GM10266 (cell line): Measurements from ENCODE around the gene ITPKA.

Source experiments
- DNase-seq: peaks from one replicate; pipeline ENCODE4 v3.0.0; 2012; ENCODE audit errors: extremely low spot score
- CTCF ChIP-seq: IDR thresholded peaks from 2 replicates; pipeline ENCODE4 v1.5.1; 2012; ENCODE audit warnings: mild to moderate bottlenecking, low read depth; ENCODE audit not compliant: control insufficient read depth, insufficient read depth; ENCODE audit errors: missing control alignments

Gene ITPKA

DNA sequence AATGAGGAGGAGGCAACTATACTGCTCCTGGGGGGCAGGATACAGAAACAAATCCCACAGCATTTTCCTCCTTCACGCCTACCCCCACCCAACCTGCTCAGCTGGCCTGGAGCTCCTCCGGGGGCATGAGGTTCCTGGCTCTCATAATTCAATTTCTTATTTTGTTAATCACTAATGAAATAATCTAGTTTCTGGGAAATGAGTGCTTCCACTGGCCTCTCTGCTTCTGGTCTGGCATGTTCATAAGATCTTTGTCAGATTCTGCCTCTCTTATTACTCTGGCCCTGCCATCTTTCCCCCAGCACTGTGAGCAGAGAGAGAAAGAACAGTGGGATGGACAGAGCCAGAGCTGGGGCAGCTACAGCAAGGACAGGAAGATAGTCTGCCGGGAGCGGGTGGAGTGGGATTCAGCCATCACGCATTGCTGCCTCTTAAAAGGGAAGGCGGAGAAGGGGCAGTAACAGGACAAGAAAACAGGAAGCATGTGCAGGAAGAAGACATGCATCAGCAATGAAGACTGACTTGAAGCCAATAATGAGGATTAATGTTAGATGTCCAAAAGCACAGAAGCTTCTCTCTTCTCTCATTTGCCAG, 36.8 kb downstream of the ITPKA start:
- no peak for DNase-seq

DNA sequence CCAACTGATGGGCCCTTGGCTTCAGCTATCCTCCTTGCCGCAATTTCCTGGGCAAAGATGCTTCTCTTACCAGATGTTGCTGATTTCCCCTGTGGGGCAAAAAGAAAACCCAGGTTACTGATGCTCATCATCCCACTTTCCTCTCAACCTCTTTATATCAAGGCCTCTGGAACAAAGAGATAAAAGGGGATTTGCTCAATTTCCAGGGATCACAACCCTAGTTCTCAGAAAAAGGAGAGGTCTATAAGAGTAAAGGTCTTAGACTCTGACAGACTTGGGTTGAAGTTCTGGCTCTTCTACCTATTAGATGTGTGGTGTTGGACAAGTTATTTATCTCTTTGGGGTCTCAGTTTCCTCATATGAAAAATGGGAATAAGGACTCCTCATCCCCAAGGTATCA, 41.9 kb downstream of the ITPKA start:
- TF ChIP-seq CTCF, result no peak
- DNase-seq, result no peak

More for the DNA sequence above, 36.8 kb downstream of the ITPKA start:
- no peak for TF ChIP-seq CTCF

GRCh38 chr15:41536866-41537265, 43.2 kb downstream of the ITPKA start:
- TF ChIP-seq CTCF, result no peak
- no peak for DNase-seq

- TF ChIP-seq CTCF, result no peak
- DNase-seq, result no peak
Observed at GRCh38 chr15:41543521-41543870, 49.8 kb downstream of the ITPKA start.

GRCh38 chr15:41544650-41545015, 51.0 kb downstream of the ITPKA start:
- no peak for TF ChIP-seq CTCF
- DNase-seq, result no peak

DNA sequence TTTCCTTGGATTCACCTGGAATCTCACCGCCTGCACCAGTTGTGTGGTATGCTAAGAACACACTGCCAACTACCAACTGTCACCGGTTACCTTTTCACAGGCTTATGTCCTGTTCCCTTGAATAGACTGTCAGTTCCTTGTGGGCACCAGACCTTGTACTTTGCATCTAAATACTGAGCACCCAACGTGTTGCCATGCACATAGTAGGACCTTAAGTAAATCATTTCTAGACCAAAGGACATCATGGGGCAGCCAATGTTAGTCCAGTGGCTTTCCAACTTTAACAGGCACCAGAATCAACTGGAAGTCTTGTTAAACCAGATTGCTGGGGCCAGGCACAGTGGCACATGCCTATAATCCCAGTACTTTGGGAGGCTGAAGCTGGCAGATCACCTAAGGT, 51.5 kb downstream of the ITPKA start:
- DNase-seq, result no peak
- TF ChIP-seq CTCF, result no peak

GRCh38 chr15:41546851-41547786, 53.4 kb downstream of the ITPKA start:
- no peak for TF ChIP-seq CTCF
- no peak for DNase-seq
